ENCODE measurements around the gene OPA3. TPM values are rescaled to one million over a fixed set of nuclear protein-coding genes. Genes with fewer than 3 reads are reported as not detected.

The OPA3 gene
- total RNA-seq, 2 donors from 2014 or later = 12.9 to 15.4 TPM

DNA sequence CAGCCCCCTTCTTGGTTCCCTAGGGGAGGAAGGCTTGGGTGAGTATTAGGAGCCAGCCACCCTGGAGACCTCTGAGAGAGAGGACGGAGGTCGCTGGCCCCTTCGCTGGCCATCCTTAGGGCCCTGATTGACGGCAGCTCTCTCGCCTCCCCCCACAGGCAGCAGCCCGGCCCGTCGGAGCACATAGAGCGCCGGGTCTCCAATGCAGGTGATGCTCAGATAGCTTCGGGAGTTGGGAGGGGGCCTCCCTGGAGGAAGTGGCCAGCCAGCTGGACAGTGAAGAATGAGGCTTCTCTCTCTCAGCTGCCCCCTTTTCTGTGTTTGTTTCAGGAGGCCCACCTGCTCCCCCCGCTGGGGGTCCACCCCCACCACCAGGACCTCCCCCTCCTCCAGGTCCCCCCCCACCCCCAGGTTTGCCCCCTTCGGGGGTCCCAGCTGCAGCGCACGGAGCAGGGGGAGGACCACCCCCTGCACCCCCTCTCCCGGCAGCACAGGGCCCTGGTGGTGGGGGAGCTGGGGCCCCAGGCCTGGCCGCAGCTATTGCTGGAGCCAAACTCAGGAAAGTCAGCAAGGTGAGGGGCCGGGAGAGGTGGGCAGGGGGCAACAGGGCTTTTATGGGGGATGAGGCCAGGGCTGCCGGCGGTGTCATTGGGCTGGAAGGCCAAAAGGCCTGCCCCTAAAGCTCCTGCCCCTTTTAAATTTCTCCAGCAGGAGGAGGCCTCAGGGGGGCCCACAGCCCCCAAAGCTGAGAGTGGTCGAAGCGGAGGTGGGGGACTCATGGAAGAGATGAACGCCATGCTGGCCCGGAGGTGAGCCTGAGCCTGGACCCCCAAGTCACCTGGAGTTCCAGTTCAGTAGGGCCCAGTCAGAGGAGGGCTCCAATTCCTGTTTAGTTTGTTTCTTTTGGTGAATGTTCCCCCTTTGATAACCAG, 62.3 kb downstream of the OPA3 start:
- H3K27me3 ChIP-seq (ENCODE audit: control insufficient read depth, insufficient read depth, low read length, poor library complexity, severe bottlenecking) = no peaks in the 10 kb centered on the region
- H3K9me3 Mint-ChIP-seq = no peaks in the 10 kb centered on the region
- DNase-seq = no peak
- 95% methylated on average over 12 to 23 of the region's 24 CpGs for WGBS, 2 experiments (ENCODE audit: insufficient coverage in 1 of 2, insufficient read length in 1 of 2)
- no peak overlapping the region for H3K4me3 ChIP-seq (ENCODE audit: low read length)
- H3K27ac ChIP-seq (ENCODE audit: low read depth, low read length) = no peak overlapping the region
- H3K9me3 ChIP-seq (ENCODE audit: control insufficient read depth, low read length) = no peaks in the 10 kb centered on the region
- H3K4me1 ChIP-seq (ENCODE audit: control insufficient read depth, insufficient read depth, low read length) = no peaks in the 10 kb centered on the region
- no peaks in the 10 kb centered on the region for H3K4me1 Mint-ChIP-seq
- peak overlapping the region; percentile 30 for H3K27ac Mint-ChIP-seq
- TF ChIP-seq, protein P1, sequence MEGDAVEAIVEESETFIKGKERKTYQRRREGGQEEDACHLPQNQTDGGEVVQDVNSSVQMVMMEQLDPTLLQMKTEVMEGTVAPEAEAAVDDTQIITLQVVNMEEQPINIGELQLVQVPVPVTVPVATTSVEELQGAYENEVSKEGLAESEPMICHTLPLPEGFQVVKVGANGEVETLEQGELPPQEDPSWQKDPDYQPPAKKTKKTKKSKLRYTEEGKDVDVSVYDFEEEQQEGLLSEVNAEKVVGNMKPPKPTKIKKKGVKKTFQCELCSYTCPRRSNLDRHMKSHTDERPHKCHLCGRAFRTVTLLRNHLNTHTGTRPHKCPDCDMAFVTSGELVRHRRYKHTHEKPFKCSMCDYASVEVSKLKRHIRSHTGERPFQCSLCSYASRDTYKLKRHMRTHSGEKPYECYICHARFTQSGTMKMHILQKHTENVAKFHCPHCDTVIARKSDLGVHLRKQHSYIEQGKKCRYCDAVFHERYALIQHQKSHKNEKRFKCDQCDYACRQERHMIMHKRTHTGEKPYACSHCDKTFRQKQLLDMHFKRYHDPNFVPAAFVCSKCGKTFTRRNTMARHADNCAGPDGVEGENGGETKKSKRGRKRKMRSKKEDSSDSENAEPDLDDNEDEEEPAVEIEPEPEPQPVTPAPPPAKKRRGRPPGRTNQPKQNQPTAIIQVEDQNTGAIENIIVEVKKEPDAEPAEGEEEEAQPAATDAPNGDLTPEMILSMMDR (conservative IDR thresholded peaks at IDR 0.05) = no peak
- no peaks in the 10 kb centered on the region for H3K27me3 Mint-ChIP-seq (ENCODE audit: insufficient read depth)
- H3K36me3 ChIP-seq (ENCODE audit: control insufficient read depth, insufficient read depth, low read length) = peaks cover 85% of the 10 kb centered on the region
- no peak overlapping the region for H3K9ac ChIP-seq (ENCODE audit: extremely low read depth, low read length, poor library complexity, severe bottlenecking)
- H3K36me3 Mint-ChIP-seq (ENCODE audit: low read depth) = peaks cover 61% of the 10 kb centered on the region
- no peak overlapping the region for H3K4me3 Mint-ChIP-seq

DNA sequence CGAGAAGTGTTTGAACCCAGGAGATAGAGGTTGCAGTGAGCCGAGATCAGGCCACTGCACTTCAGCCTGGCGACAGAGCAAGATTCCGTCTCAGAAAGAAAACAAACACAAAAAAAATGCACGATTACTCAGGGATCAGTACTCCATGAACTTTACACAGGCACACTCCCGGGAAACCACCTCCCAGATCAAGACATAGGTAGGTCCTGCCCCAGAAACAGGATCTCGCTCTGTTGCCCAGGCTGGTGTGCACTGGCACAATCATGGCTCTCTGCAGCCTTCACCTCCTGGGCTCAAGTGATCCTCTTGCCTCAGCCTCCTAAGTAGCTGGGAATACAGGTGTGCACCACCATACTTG, 66.2 kb downstream of the OPA3 start:
- 98% methylated on average over 7 of the region's 7 CpGs for WGBS, 2 experiments (ENCODE audit: insufficient coverage in 1 of 2, insufficient read length in 1 of 2)

DNA sequence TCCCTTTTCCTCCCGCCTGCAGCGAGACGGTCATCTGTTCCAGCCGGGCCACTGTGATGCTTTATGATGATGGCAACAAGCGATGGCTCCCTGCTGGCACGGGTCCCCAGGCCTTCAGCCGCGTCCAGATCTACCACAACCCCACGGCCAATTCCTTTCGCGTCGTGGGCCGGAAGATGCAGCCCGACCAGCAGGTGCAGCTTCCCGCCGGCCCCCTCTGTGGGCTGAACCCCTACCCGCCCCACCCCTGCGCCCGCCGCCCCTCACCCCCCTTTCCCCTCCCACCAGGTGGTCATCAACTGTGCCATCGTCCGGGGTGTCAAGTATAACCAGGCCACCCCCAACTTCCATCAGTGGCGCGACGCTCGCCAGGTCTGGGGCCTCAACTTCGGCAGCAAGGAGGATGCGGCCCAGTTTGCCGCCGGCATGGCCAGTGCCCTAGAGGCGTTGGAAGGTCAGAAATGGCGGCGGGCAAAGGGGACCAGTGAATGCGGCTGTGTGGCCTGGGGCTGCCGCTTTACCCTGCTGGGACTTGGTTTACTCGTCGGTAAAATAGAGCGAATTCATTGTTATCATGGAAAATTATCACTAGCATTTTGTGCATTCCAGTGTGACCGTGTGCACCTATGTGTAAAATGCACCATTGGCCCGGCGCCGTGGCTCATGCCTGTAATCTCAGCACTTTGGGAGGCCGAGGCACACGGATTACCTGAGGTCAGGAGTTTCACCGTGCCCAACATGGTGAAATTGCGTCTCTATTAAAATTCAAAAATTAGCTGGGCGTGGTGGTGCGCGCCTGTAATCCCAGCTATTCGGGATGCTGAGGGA, 66.7 kb downstream of the OPA3 start:
- TF ChIP-seq, protein P1 (conservative IDR thresholded peaks at IDR 0.05) = no peak
- Histone ChIP-seq H3K9me3 (ENCODE audit: control insufficient read depth, low read length) (no peaks in the 10 kb centered on the region), H3K27me3 (ENCODE audit: control insufficient read depth, insufficient read depth, low read length, poor library complexity, severe bottlenecking) (no peaks in the 10 kb centered on the region), H3K36me3 (ENCODE audit: control insufficient read depth, insufficient read depth, low read length) (peaks cover 77% of the 10 kb centered on the region), H3K27ac (ENCODE audit: low read depth, low read length) (no peak overlapping the region), H3K4me3 (ENCODE audit: low read length) (no peak overlapping the region), H3K9ac (ENCODE audit: extremely low read depth, low read length, poor library complexity, severe bottlenecking) (no peak overlapping the region), H3K4me1 (ENCODE audit: control insufficient read depth, insufficient read depth, low read length) (no peaks in the 10 kb centered on the region)
- no peaks in the 10 kb centered on the region for H3K27me3 Mint-ChIP-seq (ENCODE audit: insufficient read depth)
- H3K36me3 Mint-ChIP-seq (ENCODE audit: low read depth) = peaks cover 43% of the 10 kb centered on the region
- no peak overlapping the region for H3K4me3 Mint-ChIP-seq
- WGBS, 2 experiments (ENCODE audit: insufficient coverage in 1 of 2, insufficient read length in 1 of 2) = 90 to 93% methylated on average over 22 to 45 of the region's 50 CpGs
- no peaks in the 10 kb centered on the region for H3K9me3 Mint-ChIP-seq
- H3K4me1 Mint-ChIP-seq = no peaks in the 10 kb centered on the region
- no peak for DNase-seq
- peak overlapping the region; percentile 18 for H3K27ac Mint-ChIP-seq

More for the DNA sequence above, 66.2 kb downstream of the OPA3 start:
- no peak for DNase-seq
- Histone ChIP-seq H3K36me3 (ENCODE audit: control insufficient read depth, insufficient read depth, low read length) (peaks cover 79% of the 10 kb centered on the region), H3K27me3 (ENCODE audit: control insufficient read depth, insufficient read depth, low read length, poor library complexity, severe bottlenecking) (no peaks in the 10 kb centered on the region), H3K9ac (ENCODE audit: extremely low read depth, low read length, poor library complexity, severe bottlenecking) (no peak overlapping the region), H3K27ac (ENCODE audit: low read depth, low read length) (no peak overlapping the region), H3K4me1 (ENCODE audit: control insufficient read depth, insufficient read depth, low read length) (no peaks in the 10 kb centered on the region), H3K4me3 (ENCODE audit: low read length) (no peak overlapping the region), H3K9me3 (ENCODE audit: control insufficient read depth, low read length) (no peaks in the 10 kb centered on the region)
- Mint-ChIP-seq H3K36me3 (ENCODE audit: low read depth) (peaks cover 42% of the 10 kb centered on the region), H3K27ac (no peak overlapping the region), H3K9me3 (no peaks in the 10 kb centered on the region), H3K4me1 (no peaks in the 10 kb centered on the region), H3K4me3 (no peak overlapping the region), H3K27me3 (ENCODE audit: insufficient read depth) (no peaks in the 10 kb centered on the region)
- TF ChIP-seq, protein P1 (conservative IDR thresholded peaks at IDR 0.05) = no peak

Measured in endodermal cell (in vitro differentiated cells).